ENCODE results near the gene ZNF746. TPM values are rescaled to one million over a fixed set of nuclear protein-coding genes. Genes with fewer than 3 reads are reported as not detected.

The ZNF746 gene
- total and polyA plus RNA-seq, 10 of the 15 experiments (the other 5 are each of a cell fraction or from before 2014, with no cell fraction given): 1.2 to 19.0 (median 6.3) TPM

GRCh38 chr7:149467321-149467859 is 30.2 kb downstream of the ZNF746 start:
- Histone ChIP-seq H3K27me3 (replicated peaks in 1 of 2; ENCODE audit: control insufficient read depth in 2 of 2, insufficient read depth in 2 of 2, low read length in 1 of 2) (no peaks in the 10 kb centered on the region), H3K4me3 (no peak overlapping the region), H3K79me2 (ENCODE audit: control insufficient read depth, insufficient read depth, low read length) (no peaks in the 10 kb centered on the region), H3K36me3 (ENCODE audit: control insufficient read depth in 2 of 2, insufficient read depth in 2 of 2, low read length in 1 of 2) (no peaks in the 10 kb centered on the region; a peak in 1 of 4 replicates), H4K20me1 (ENCODE audit: control insufficient read depth, insufficient read depth) (no peaks in the 10 kb centered on the region), H3K9me3 (replicated peaks; ENCODE audit: control insufficient read depth, insufficient read depth, low read length) (no peaks in the 10 kb centered on the region; the same call in 1 of the 3 replicates), H3K4me1 (ENCODE audit: control insufficient read depth, insufficient read depth, low read length) (no peaks in the 10 kb centered on the region), H2AFZ (ENCODE audit: control insufficient read depth, low read depth, low read length) (no peak overlapping the region), H3K4me2 (ENCODE audit: control insufficient read depth, insufficient read depth) (no peak overlapping the region), H3K9ac (ENCODE audit: control insufficient read depth, insufficient read depth, low read length) (no peak overlapping the region), H3K27ac (ENCODE audit: control insufficient read depth, insufficient read depth) (no peak overlapping the region)
- SMC1A ChIA-PET (ENCODE audit: uncharacterized antibody, unreplicated experiment): interaction anchor here (1.5 kb wide), 1 partner anchor 8 kb away, joined by 5 read pairs; no protein-coding TSS in a partner anchor
- FAIRE-seq (no peak), ATAC-seq (no peak), DNase-seq (ENCODE audit: low read depth, low spot score) (no peak)
- CTCF ChIA-PET: interaction anchor here (1.3 to 1.7 kb wide), 2 partner anchors 15 to 275 kb away, joined by 3 to 5 read pairs; no protein-coding TSS in a partner anchor
- no TSS peak for BruUV-seq (replicated peaks)
- RAD21 ChIA-PET (ENCODE audit: unreplicated experiment): no interaction called here
- WGBS (ENCODE audit: insufficient coverage, insufficient replicate concordance, low lambda C conversion rate, missing lambda C conversion rate): 64% methylated on average over 1 of the region's 1 CpG
- in situ Hi-C loops (cut with MboI) (no loop called here), intact Hi-C loops (cut with micrococcal nuclease; ENCODE audit: unreplicated experiment) (no loop called here)
- POLR2A ChIA-PET: no interaction called here
- TF ChIP-seq WRNIP1 (IDR thresholded peaks at IDR 0.05; ENCODE audit: borderline replicate concordance, low read depth, low read length): no peak

GRCh38 chr7:149466364-149466763 is 31.2 kb downstream of the ZNF746 start:
- SMC1A ChIA-PET (ENCODE audit: uncharacterized antibody, unreplicated experiment): no interaction called here
- FAIRE-seq: no peak
- TF ChIP-seq ZBED1 (IDR thresholded peaks at IDR 0.05; ENCODE audit: borderline replicate concordance) (no peak), CHD2 (IDR thresholded peaks at IDR 0.05; ENCODE audit: borderline replicate concordance, low read depth, low read length) (no peak), STAT3 (IDR thresholded peaks at IDR 0.05; ENCODE audit: low read depth, low read length) (no peak), CBX5 (IDR thresholded peaks at IDR 0.05; ENCODE audit: low read depth) (0 out of 2 replicates have a peak, but pooled peaks have one; percentile 61), MAX (IDR thresholded peaks at IDR 0.05; ENCODE audit: low read depth, low read length) (no peak), NFIC (IDR thresholded peaks at IDR 0.05; ENCODE audit: low read depth, low read length) (no peak), TBL1XR1 (IDR thresholded peaks at IDR 0.05; ENCODE audit: low read depth, low read length) (no peak), STAT1 (conservative IDR thresholded peaks at IDR 0.05) (no peak)

More at GRCh38 chr7:149466364-149466763, 31.2 kb downstream of the ZNF746 start:
- H3K4me2 ChIP-seq (ENCODE audit: control insufficient read depth, insufficient read depth): no peak overlapping the region
- in situ Hi-C loops (cut with MboI): no loop called here
- H3K9me3 ChIP-seq (replicated peaks; ENCODE audit: control insufficient read depth, insufficient read depth, low read length): no peaks in the 10 kb centered on the region; the same call in 1 of the 3 replicates
- DNase-seq (ENCODE audit: low read depth, low spot score) (no peak), ATAC-seq (no peak)
- H4K20me1 ChIP-seq (ENCODE audit: control insufficient read depth, insufficient read depth): no peaks in the 10 kb centered on the region
- no peak overlapping the region for H2AFZ ChIP-seq (ENCODE audit: control insufficient read depth, low read depth, low read length)
- no peak overlapping the region for H3K27ac ChIP-seq (ENCODE audit: control insufficient read depth, insufficient read depth)
- no peaks in the 10 kb centered on the region for H3K4me1 ChIP-seq (ENCODE audit: control insufficient read depth, insufficient read depth, low read length)
- H3K4me3 ChIP-seq: no peak overlapping the region
- BruUV-seq (replicated peaks): no TSS peak
- no peaks in the 10 kb centered on the region for H3K36me3 ChIP-seq (ENCODE audit: control insufficient read depth in 2 of 2, insufficient read depth in 2 of 2, low read length in 1 of 2)
- no peak overlapping the region for H3K9ac ChIP-seq (ENCODE audit: control insufficient read depth, insufficient read depth, low read length)
- RAD21 ChIA-PET (ENCODE audit: unreplicated experiment): no interaction called here
- H3K79me2 ChIP-seq (ENCODE audit: control insufficient read depth, insufficient read depth, low read length): no peaks in the 10 kb centered on the region
- CTCF ChIA-PET: no interaction called here
- intact Hi-C loops (cut with micrococcal nuclease; ENCODE audit: unreplicated experiment): no loop called here
- no peaks in the 10 kb centered on the region for H3K27me3 ChIP-seq (replicated peaks in 1 of 2; ENCODE audit: control insufficient read depth in 2 of 2, insufficient read depth in 2 of 2, low read length in 1 of 2)
- POLR2A ChIA-PET: no interaction called here
